Peyer's patch (tissue), 4 donors: Measurements from ENCODE around the gene MAML2.

ENCODE experiments used
- POLR2A ChIP-seq, 2 donors: fragments of 450-650 bp; IDR thresholded peaks; one replicate each; pipeline ENCODE4 v1.5.1; 2017; ENCODE audit warnings: antibody characterized with exemption in 2 of 2, mild to moderate bottlenecking in 2 of 2, moderate library complexity in 2 of 2
- TF ChIP-seq, protein P1 (sequence below), 6 experiments: fragments of 450-650 bp in 4 of 6; fragments of 200-600 bp in 2 of 6; sonication (generic) in 1 of 6; IDR thresholded peaks; one replicate each; pipeline ENCODE4 v1.5.1; 2017 to 2019; ENCODE audit warnings: antibody characterized with exemption in 6 of 6, mild to moderate bottlenecking in 3 of 6, moderate library complexity in 1 of 6

- no peak for TF ChIP-seq POLR2A (IDR thresholded peaks at IDR 0.05)
- TF ChIP-seq, protein P1, sequence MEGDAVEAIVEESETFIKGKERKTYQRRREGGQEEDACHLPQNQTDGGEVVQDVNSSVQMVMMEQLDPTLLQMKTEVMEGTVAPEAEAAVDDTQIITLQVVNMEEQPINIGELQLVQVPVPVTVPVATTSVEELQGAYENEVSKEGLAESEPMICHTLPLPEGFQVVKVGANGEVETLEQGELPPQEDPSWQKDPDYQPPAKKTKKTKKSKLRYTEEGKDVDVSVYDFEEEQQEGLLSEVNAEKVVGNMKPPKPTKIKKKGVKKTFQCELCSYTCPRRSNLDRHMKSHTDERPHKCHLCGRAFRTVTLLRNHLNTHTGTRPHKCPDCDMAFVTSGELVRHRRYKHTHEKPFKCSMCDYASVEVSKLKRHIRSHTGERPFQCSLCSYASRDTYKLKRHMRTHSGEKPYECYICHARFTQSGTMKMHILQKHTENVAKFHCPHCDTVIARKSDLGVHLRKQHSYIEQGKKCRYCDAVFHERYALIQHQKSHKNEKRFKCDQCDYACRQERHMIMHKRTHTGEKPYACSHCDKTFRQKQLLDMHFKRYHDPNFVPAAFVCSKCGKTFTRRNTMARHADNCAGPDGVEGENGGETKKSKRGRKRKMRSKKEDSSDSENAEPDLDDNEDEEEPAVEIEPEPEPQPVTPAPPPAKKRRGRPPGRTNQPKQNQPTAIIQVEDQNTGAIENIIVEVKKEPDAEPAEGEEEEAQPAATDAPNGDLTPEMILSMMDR (IDR thresholded peaks at IDR 0.05) = no peak
Measured at GRCh38 chr11:96206955-96207354, 136.0 kb downstream of the MAML2 start.
